HG02884 (cell line): ENCODE measurements around the gene ENG.
"Not testable (repeated sequence)": the region's sequence is repeated elsewhere in the genome, so short reads cannot be mapped to it uniquely, and the experiment has no call there.

Source experiments
- ATAC-seq: cut with Tn5 transposase; IDR thresholded peaks from one replicate; pipeline ENCODE4 v1.9.1; 2021; ENCODE audit warnings: mild to moderate bottlenecking, moderate library complexity; ENCODE audit not compliant: unreplicated experiment

ENG gene

GRCh38 chr9:127878652-127879390 lies 24.4 kb upstream of the ENG start:
- no peak for ATAC-seq

GRCh38 chr9:127878001-127878651 lies 23.7 kb upstream of the ENG start:
- ATAC-seq: no peak

GRCh38 chr9:127877566-127877998 lies 23.1 kb upstream of the ENG start, which contains the start of gene AK1:
TSS of gene AK1 (minus strand) at chr9:127877675. CDS start at chr9:127874617, 3,058 bp downstream.
- ATAC-seq: no peak

- ATAC-seq: no peak
Observed at GRCh38 chr9:127876764-127877562, 22.5 kb upstream of the ENG start.

GRCh38 chr9:127876026-127876763 lies 21.7 kb upstream of the ENG start:
- no peak for ATAC-seq

GRCh38 chr9:127875306-127875966 lies 21.0 kb upstream of the ENG start:
- ATAC-seq: no peak

GRCh38 chr9:127874301-127875221 lies 20.1 kb upstream of the ENG start:
- no peak for ATAC-seq

- ATAC-seq: no peak
Observed at GRCh38 chr9:127873886-127874285, 19.4 kb upstream of the ENG start.

- no peak for ATAC-seq
Observed at GRCh38 chr9:127873223-127873691, 18.8 kb upstream of the ENG start.

- no peak for ATAC-seq
Observed at GRCh38 chr9:127872369-127873222, 18.1 kb upstream of the ENG start.

- ATAC-seq: no peak
Observed at GRCh38 chr9:127871531-127871930, 17.1 kb upstream of the ENG start.

- ATAC-seq: no peak
Observed at GRCh38 chr9:127870887-127871286, 16.4 kb upstream of the ENG start.

- not testable (repeated sequence) for ATAC-seq
Observed at GRCh38 chr9:127870153-127870491, 15.7 kb upstream of the ENG start.

GRCh38 chr9:127869310-127870152 lies 15.1 kb upstream of the ENG start:
- peak; percentile 59 for ATAC-seq

GRCh38 chr9:127868278-127868902 lies 13.9 kb upstream of the ENG start:
- no peak for ATAC-seq

- no peak for ATAC-seq
Observed at GRCh38 chr9:127867356-127868277, 13.2 kb upstream of the ENG start.
